SK-N-SH treated with all-trans-retinoic acid at 6 μM for 48 hours (cell line): ENCODE results near the gene SULT6B1.

Experiments
- ATAC-seq: fragments of 200-7000 bp; cut with Tn5 transposase; 3 replicates; pipeline ENCODE4 v1.9.1; 2020; ENCODE audit warnings: mild to moderate bottlenecking, moderate library complexity
- ARNTL ChIP-seq: fragments of 450-650 bp; formaldehyde crosslinking; IDR thresholded peaks from 2 replicates; pipeline ENCODE4 v1.5.0; 2020; ENCODE audit warnings: low read depth, mild to moderate bottlenecking, moderate library complexity, borderline replicate concordance
- BACH2 ChIP-seq: fragments of 250-450 bp; sonication (Bioruptor Pico); IDR thresholded peaks from 2 replicates; pipeline ENCODE4 v1.9.0; 2021; ENCODE audit warnings: mild to moderate bottlenecking, borderline replicate concordance
- CSDC2 ChIP-seq: fragments of 250-450 bp; sonication (Bioruptor Pico); IDR thresholded peaks from 2 replicates; pipeline ENCODE4 v1.5.0; 2020; ENCODE audit warnings: mild to moderate bottlenecking, moderate library complexity
- ESRRG ChIP-seq: fragments of 250-450 bp; sonication (Bioruptor Pico); IDR thresholded peaks from 2 replicates; pipeline ENCODE4 v1.6.1; 2021; ENCODE audit warnings: mild to moderate bottlenecking
- GLIS3 ChIP-seq: fragments of 250-450 bp; sonication (Bioruptor Pico); IDR thresholded peaks from 2 replicates; pipeline ENCODE4 v1.5.0; 2020; ENCODE audit warnings: mild to moderate bottlenecking, moderate library complexity
- ISL1 ChIP-seq: fragments of 250-450 bp; sonication (Bioruptor Pico); IDR thresholded peaks from 2 replicates; pipeline ENCODE4 v2.1.2; 2022; ENCODE audit warnings: mild to moderate bottlenecking, moderate library complexity
- OSR1 ChIP-seq: fragments of 250-450 bp; sonication (Bioruptor Pico); IDR thresholded peaks from 2 replicates; pipeline ENCODE4 v1.8.0; 2022; ENCODE audit warnings: moderate library complexity, mild to moderate bottlenecking, inconsistent platforms
- PPARA ChIP-seq: fragments of 250-450 bp; sonication (Bioruptor Pico); IDR thresholded peaks from 2 replicates; pipeline ENCODE4 v1.5.0; 2020; ENCODE audit warnings: mild to moderate bottlenecking, borderline replicate concordance
- RARB ChIP-seq: fragments of 250-450 bp; sonication (Bioruptor Pico); IDR thresholded peaks from 2 replicates; pipeline ENCODE4 v1.8.0; 2021; ENCODE audit warnings: mild to moderate bottlenecking, moderate library complexity
- SNAI2 ChIP-seq: fragments of 250-450 bp; sonication (Bioruptor Pico); IDR thresholded peaks from 2 replicates; pipeline ENCODE4 v1.5.0; 2020; ENCODE audit warnings: mild to moderate bottlenecking, moderate library complexity
- TCF4 ChIP-seq: fragments of 250-450 bp; sonication (Bioruptor Pico); IDR thresholded peaks from 2 replicates; pipeline ENCODE4 v1.8.0; 2021; ENCODE audit warnings: mild to moderate bottlenecking, moderate library complexity, borderline replicate concordance
- TOX ChIP-seq: fragments of 250-450 bp; sonication (Bioruptor Pico); IDR thresholded peaks from 2 replicates; pipeline ENCODE4 v1.8.0; 2021; ENCODE audit warnings: mild to moderate bottlenecking, moderate library complexity, borderline replicate concordance
- ZFP30 ChIP-seq: fragments of 450-650 bp; formaldehyde crosslinking; IDR thresholded peaks from 2 replicates; pipeline ENCODE4 v1.5.0; 2022; ENCODE audit warnings: mild to moderate bottlenecking, moderate library complexity
- ZNF565 ChIP-seq: fragments of 450-650 bp; formaldehyde crosslinking; conservative IDR thresholded peaks from 2 replicates; pipeline ENCODE4 v1.5.0; 2020; ENCODE audit warnings: low read depth, mild to moderate bottlenecking, moderate library complexity
- ZNF70 ChIP-seq: fragments of 450-650 bp; formaldehyde crosslinking; IDR thresholded peaks from 2 replicates; pipeline ENCODE4 v1.5.0; 2020; ENCODE audit warnings: mild to moderate bottlenecking, moderate library complexity
- ZNF8 ChIP-seq: fragments of 450-650 bp; formaldehyde crosslinking; IDR thresholded peaks from 2 replicates; pipeline ENCODE4 v1.5.0; 2020; ENCODE audit warnings: mild to moderate bottlenecking, moderate library complexity
- TF ChIP-seq, protein P1 (sequence below): fragments of 250-450 bp; sonication (Bioruptor Pico); IDR thresholded peaks from 2 replicates; pipeline ENCODE4 v1.5.0; 2020; ENCODE audit warnings: mild to moderate bottlenecking, moderate library complexity
- TF ChIP-seq, protein P2 (sequence below): fragments of 250-450 bp; sonication (Bioruptor Pico); IDR thresholded peaks from 2 replicates; pipeline ENCODE4 v1.5.1; 2020; ENCODE audit warnings: low read depth, mild to moderate bottlenecking, moderate library complexity
- TF ChIP-seq, protein P3 (sequence below): fragments of 250-450 bp; sonication (Bioruptor Pico); IDR thresholded peaks from 2 replicates; pipeline ENCODE4 v1.8.0; 2021; ENCODE audit warnings: low read depth, mild to moderate bottlenecking, moderate library complexity, borderline replicate concordance

The SULT6B1 gene

DNA sequence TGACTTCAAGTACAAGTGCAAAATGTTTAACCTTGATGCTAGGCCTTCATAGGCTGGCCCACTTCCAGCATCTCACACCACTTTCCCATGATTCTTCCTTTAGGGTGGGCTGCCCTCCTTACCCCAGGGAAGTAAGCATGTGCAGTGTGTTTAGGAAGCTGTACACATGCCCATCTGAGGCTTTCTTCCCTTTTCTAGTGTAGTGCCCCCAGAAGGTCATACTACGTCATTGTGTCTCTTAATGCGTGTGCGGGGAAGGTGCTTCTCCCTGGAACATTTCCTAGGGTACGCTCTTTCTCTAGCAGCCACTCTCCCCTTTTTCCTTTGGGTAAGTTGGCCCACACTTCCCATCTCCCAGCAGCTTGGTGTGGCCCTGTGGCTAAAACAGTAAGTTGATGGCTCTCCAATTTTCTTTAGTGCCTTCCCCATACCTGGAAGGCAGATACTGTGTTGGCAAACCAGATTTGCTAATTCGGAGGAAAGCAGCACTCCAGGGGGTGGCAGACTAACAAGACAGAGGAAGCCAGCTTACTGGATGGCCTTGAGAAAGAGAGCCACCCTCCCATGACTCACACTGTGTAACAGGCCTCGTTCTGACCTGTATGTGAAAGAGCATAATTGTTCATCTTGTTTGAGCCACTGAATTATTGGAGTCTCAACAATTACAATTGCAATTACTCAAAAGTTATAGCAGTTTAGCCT is 1.1 kb upstream of the SULT6B1 start:
- TF ChIP-seq OSR1 (CRISPR knock-in tag) (no peak), SNAI2 (no peak), RARB (CRISPR knock-in tag) (no peak), TCF4 (CRISPR knock-in tag) (no peak), ESRRG (CRISPR knock-in tag) (no peak), CSDC2 (CRISPR knock-in tag) (no peak), PPARA (CRISPR knock-in tag) (no peak), ZFP30 (CRISPR knock-in tag) (no peak), ISL1 (CRISPR knock-in tag) (no peak), ARNTL (CRISPR knock-in tag) (no peak), TOX (CRISPR knock-in tag) (no peak), ZNF70 (CRISPR knock-in tag) (no peak)
- TF ChIP-seq, protein P1, sequence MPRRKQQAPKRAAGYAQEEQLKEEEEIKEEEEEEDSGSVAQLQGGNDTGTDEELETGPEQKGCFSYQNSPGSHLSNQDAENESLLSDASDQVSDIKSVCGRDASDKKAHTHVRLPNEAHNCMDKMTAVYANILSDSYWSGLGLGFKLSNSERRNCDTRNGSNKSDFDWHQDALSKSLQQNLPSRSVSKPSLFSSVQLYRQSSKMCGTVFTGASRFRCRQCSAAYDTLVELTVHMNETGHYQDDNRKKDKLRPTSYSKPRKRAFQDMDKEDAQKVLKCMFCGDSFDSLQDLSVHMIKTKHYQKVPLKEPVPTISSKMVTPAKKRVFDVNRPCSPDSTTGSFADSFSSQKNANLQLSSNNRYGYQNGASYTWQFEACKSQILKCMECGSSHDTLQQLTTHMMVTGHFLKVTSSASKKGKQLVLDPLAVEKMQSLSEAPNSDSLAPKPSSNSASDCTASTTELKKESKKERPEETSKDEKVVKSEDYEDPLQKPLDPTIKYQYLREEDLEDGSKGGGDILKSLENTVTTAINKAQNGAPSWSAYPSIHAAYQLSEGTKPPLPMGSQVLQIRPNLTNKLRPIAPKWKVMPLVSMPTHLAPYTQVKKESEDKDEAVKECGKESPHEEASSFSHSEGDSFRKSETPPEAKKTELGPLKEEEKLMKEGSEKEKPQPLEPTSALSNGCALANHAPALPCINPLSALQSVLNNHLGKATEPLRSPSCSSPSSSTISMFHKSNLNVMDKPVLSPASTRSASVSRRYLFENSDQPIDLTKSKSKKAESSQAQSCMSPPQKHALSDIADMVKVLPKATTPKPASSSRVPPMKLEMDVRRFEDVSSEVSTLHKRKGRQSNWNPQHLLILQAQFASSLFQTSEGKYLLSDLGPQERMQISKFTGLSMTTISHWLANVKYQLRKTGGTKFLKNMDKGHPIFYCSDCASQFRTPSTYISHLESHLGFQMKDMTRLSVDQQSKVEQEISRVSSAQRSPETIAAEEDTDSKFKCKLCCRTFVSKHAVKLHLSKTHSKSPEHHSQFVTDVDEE (CRISPR knock-in tag) = no peak
- TF ChIP-seq, protein P2, sequence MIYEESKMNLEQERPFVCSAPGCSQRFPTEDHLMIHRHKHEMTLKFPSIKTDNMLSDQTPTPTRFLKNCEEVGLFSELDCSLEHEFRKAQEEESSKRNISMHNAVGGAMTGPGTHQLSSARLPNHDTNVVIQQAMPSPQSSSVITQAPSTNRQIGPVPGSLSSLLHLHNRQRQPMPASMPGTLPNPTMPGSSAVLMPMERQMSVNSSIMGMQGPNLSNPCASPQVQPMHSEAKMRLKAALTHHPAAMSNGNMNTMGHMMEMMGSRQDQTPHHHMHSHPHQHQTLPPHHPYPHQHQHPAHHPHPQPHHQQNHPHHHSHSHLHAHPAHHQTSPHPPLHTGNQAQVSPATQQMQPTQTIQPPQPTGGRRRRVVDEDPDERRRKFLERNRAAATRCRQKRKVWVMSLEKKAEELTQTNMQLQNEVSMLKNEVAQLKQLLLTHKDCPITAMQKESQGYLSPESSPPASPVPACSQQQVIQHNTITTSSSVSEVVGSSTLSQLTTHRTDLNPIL = no peak
- TF ChIP-seq, protein P3, sequence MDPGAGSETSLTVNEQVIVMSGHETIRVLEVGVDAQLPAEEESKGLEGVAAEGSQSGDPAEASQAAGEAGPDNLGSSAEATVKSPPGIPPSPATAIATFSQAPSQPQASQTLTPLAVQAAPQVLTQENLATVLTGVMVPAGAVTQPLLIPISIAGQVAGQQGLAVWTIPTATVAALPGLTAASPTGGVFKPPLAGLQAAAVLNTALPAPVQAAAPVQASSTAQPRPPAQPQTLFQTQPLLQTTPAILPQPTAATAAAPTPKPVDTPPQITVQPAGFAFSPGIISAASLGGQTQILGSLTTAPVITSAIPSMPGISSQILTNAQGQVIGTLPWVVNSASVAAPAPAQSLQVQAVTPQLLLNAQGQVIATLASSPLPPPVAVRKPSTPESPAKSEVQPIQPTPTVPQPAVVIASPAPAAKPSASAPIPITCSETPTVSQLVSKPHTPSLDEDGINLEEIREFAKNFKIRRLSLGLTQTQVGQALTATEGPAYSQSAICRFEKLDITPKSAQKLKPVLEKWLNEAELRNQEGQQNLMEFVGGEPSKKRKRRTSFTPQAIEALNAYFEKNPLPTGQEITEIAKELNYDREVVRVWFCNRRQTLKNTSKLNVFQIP (CRISPR knock-in tag) = no peak
- peak; percentile 95 for ATAC-seq

DNA sequence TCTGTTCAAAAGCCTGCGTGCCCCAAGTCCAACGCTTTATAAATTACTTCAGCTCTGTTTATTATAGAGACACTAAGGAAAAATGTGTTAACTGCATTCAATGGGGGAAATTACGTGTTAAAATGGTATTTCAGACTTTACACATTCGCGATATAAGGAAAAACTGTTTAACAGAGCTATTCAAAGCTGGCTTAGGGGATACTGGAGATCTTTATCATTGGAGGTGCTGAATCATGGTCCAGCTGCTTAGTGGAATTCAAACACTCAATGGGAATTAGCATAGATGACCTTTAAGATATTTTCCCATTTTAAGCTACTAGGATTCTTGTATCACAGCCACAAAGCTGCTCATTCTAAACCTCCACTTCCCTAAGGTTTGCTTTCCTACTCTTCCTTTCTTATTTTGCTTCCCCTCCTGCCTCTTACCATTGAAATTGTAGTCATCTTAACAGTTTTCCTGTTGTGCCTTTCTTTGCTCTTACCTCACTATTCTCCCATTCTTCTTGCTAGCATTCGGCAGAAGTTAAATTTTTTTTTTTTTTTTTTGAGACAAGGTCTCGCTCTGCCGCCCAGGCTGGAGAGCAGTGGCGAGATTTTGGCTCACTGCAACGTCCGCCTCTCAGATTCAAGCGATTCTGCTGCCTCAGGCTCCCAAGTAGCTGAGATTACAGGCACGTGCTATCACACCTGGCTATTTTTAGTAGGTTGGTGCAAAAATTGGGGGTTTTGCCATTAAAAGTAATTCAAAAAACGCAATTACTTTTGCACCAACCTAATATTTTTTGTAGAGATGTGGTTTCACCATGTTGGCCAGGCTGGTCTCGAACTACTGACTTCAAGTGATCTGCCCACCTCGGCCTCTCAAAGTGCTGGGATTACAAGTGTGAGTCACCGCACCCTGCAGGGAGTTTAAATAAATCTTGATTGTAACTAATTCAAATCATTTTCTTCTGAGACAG is 6.5 kb downstream of the SULT6B1 start:
- no peak for ATAC-seq
- TF ChIP-seq ISL1 (CRISPR knock-in tag) = no peak
- no peak for TF ChIP-seq BACH2 (CRISPR knock-in tag)
- no peak for TF ChIP-seq CSDC2 (CRISPR knock-in tag)
- TF ChIP-seq GLIS3 (CRISPR knock-in tag) = no peak

DNA sequence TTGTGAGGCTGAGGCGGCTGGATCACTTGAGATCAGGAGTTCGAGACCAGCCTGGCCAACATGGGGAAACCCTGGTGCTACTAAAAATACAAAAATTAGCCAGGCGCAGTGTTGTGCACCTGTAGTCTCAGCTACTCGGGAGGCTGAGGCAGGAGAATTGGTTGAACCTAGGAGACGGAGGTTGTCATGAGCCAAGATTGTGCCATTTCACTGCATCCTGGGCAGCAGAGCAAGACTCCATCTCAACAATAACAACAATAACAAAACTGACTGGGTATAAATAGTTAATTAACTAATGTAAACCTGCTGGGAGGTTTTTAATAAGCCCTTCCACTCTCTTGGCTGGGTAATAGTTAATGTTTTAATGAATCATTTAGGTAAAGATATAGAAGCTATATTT is 7.8 kb downstream of the SULT6B1 start:
- TF ChIP-seq, protein P3 (CRISPR knock-in tag) = no peak
- no peak for TF ChIP-seq ESRRG (CRISPR knock-in tag)
- no peak for TF ChIP-seq ZNF70 (CRISPR knock-in tag)
- TF ChIP-seq ZNF8 (CRISPR knock-in tag) = no peak
- TF ChIP-seq SNAI2 = no peak
- no peak for TF ChIP-seq ZNF565 (CRISPR knock-in tag)
- TF ChIP-seq BACH2 (CRISPR knock-in tag) = no peak
- TF ChIP-seq ISL1 (CRISPR knock-in tag) = no peak
- TF ChIP-seq GLIS3 (CRISPR knock-in tag) = no peak
- no peak for TF ChIP-seq TCF4 (CRISPR knock-in tag)
- TF ChIP-seq, protein P2 = no peak
- no peak for TF ChIP-seq TOX (CRISPR knock-in tag)
- no peak for TF ChIP-seq PPARA (CRISPR knock-in tag)
- TF ChIP-seq, all 23 proteins: peak for 0
- ATAC-seq = no peak
